Measurements from ENCODE around the gene MICU1. TPM values are rescaled to one million over a fixed set of nuclear protein-coding genes. Genes with fewer than 3 reads are reported as not detected.

Gene MICU1
- polyA plus RNA-seq, 2 of the 4 experiments (the other 2 are of a cell fraction): 54.5 to 58.6 TPM

DNA sequence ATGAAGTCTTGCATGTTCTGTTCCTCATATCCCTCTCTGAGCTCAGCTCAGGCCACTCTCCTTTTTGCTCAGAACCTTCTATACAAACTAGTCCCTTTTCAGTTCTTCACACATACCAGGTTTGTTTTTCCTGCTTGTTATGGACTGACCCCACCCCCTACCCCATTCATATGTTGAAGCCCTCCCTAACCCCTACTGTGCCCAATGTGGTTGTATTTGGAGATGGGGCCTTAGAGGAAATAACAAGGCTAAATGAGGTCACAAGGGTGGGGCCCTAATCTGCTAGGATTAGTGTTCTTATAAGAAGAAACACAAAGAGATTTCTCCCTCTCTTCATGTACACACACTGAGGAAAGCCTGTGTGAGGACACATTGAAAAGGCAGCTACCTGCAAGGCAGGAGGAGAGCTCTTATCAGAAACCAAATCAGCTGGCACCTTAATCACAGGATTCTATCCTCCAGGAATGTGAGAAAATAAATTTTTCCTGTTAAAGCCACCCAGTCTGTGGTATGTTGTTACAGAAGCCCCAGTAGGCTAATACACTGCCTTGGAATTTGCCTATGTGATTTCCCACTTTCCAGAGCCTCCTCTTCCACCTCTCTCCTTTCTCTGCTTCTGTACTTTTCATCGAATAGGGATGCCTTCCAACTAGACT is 203.9 kb downstream of the MICU1 start:
- ChIA-PET CTCF (interaction anchor here (0.6 kb wide), 1 partner anchor 199 kb away, joined by 4 read pairs; no protein-coding TSS in a partner anchor), POLR2A (no interaction called here)
- FAIRE-seq (no peak), DNase-seq (ENCODE audit: low read depth in 1 of 2, low spot score in 1 of 2) (no peak), ATAC-seq (no peak)
- 91% methylated on average over 1 of the region's 1 CpG for WGBS (ENCODE audit: missing lambda C conversion rate)
- TF ChIP-seq, protein P1, sequence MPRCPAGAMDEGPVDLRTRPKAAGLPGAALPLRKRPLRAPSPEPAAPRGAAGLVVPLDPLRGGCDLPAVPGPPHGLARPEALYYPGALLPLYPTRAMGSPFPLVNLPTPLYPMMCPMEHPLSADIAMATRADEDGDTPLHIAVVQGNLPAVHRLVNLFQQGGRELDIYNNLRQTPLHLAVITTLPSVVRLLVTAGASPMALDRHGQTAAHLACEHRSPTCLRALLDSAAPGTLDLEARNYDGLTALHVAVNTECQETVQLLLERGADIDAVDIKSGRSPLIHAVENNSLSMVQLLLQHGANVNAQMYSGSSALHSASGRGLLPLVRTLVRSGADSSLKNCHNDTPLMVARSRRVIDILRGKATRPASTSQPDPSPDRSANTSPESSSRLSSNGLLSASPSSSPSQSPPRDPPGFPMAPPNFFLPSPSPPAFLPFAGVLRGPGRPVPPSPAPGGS (IDR thresholded peaks at IDR 0.05): no peak
- TF ChIP-seq, protein P2, sequence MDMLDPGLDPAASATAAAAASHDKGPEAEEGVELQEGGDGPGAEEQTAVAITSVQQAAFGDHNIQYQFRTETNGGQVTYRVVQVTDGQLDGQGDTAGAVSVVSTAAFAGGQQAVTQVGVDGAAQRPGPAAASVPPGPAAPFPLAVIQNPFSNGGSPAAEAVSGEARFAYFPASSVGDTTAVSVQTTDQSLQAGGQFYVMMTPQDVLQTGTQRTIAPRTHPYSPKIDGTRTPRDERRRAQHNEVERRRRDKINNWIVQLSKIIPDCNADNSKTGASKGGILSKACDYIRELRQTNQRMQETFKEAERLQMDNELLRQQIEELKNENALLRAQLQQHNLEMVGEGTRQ (IDR thresholded peaks at IDR 0.05): no peak
- TF ChIP-seq, protein P3, sequence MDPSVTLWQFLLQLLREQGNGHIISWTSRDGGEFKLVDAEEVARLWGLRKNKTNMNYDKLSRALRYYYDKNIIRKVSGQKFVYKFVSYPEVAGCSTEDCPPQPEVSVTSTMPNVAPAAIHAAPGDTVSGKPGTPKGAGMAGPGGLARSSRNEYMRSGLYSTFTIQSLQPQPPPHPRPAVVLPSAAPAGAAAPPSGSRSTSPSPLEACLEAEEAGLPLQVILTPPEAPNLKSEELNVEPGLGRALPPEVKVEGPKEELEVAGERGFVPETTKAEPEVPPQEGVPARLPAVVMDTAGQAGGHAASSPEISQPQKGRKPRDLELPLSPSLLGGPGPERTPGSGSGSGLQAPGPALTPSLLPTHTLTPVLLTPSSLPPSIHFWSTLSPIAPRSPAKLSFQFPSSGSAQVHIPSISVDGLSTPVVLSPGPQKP (IDR thresholded peaks at IDR 0.05; ENCODE audit: low read depth, low read length): no peak
- TF ChIP-seq ESRRA (IDR thresholded peaks at IDR 0.05; ENCODE audit: borderline replicate concordance, low read length): no peak
- Histone ChIP-seq H3K4me2 (no peak overlapping the region), H3K27ac (no peak overlapping the region), H3K4me3 (no peak overlapping the region), H3K9me3 (no peaks in the 10 kb centered on the region), H3K4me1 (no peaks in the 10 kb centered on the region)

DNA sequence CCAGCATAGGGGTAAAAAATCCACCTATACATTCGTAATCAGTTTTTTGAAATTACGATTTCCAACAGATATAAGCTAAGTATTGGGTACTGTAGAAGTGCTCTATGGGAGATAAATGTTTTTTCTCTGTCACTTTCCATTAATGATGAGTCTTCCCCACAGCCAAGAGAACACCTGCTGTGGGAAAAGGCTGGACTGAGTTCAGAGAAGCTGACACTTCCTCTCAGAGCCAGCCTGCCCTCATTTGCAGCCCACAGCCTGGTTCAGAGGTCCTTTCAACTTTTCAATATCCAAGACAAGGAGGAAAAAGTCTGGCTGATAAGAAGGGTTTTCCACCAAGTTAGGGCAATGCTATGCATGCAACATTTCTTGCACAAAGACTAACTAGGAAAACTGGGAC is 206.6 kb downstream of the MICU1 start:
- FAIRE-seq (no peak), ATAC-seq (no peak), DNase-seq (ENCODE audit: low read depth in 1 of 2, low spot score in 1 of 2) (no peak)
- POLR2A ChIA-PET: no interaction called here
- TF ChIP-seq EHF (CRISPR knock-in tag; IDR thresholded peaks at IDR 0.05) (no peak), RNF2 (IDR thresholded peaks at IDR 0.05; ENCODE audit: borderline replicate concordance, low read depth) (no peak), TP53 (CRISPR knock-in tag; IDR thresholded peaks at IDR 0.05) (no peak), ESRRA (IDR thresholded peaks at IDR 0.05; ENCODE audit: borderline replicate concordance, low read length) (no peak), EHMT2 (IDR thresholded peaks at IDR 0.05; ENCODE audit: low read depth) (no peak), ZNF302 (CRISPR knock-in tag; IDR thresholded peaks at IDR 0.05) (no peak), ZC3H11A (IDR thresholded peaks at IDR 0.05) (no peak), RARB (CRISPR knock-in tag; IDR thresholded peaks at IDR 0.05) (no peak), HDAC2 (IDR thresholded peaks at IDR 0.05) (no peak), RCOR1 (IDR thresholded peaks at IDR 0.05; ENCODE audit: low read depth, low read length) (no peak), MYC (IDR thresholded peaks at IDR 0.05; ENCODE audit: borderline replicate concordance, low read length) (no peak)
- TF ChIP-seq, protein P1 (IDR thresholded peaks at IDR 0.05): no peak
- TF ChIP-seq, protein P4, sequence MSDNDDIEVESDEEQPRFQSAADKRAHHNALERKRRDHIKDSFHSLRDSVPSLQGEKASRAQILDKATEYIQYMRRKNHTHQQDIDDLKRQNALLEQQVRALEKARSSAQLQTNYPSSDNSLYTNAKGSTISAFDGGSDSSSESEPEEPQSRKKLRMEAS (IDR thresholded peaks at IDR 0.05): no peak
- TF ChIP-seq, protein P5, sequence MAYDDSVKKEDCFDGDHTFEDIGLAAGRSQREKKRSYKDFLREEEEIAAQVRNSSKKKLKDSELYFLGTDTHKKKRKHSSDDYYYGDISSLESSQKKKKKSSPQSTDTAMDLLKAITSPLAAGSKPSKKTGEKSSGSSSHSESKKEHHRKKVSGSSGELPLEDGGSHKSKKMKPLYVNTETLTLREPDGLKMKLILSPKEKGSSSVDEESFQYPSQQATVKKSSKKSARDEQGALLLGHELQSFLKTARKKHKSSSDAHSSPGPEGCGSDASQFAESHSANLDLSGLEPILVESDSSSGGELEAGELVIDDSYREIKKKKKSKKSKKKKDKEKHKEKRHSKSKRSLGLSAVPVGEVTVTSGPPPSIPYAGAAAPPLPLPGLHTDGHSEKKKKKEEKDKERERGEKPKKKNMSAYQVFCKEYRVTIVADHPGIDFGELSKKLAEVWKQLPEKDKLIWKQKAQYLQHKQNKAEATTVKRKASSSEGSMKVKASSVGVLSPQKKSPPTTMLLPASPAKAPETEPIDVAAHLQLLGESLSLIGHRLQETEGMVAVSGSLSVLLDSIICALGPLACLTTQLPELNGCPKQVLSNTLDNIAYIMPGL (CRISPR knock-in tag; IDR thresholded peaks at IDR 0.05; ENCODE audit: borderline replicate concordance): no peak
- TF ChIP-seq, protein P6, sequence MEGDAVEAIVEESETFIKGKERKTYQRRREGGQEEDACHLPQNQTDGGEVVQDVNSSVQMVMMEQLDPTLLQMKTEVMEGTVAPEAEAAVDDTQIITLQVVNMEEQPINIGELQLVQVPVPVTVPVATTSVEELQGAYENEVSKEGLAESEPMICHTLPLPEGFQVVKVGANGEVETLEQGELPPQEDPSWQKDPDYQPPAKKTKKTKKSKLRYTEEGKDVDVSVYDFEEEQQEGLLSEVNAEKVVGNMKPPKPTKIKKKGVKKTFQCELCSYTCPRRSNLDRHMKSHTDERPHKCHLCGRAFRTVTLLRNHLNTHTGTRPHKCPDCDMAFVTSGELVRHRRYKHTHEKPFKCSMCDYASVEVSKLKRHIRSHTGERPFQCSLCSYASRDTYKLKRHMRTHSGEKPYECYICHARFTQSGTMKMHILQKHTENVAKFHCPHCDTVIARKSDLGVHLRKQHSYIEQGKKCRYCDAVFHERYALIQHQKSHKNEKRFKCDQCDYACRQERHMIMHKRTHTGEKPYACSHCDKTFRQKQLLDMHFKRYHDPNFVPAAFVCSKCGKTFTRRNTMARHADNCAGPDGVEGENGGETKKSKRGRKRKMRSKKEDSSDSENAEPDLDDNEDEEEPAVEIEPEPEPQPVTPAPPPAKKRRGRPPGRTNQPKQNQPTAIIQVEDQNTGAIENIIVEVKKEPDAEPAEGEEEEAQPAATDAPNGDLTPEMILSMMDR (IDR thresholded peaks at IDR 0.05): no peak
- WGBS (ENCODE audit: missing lambda C conversion rate): 86% methylated on average over 2 of the region's 2 CpGs
- H3K4me3 ChIP-seq: no peak overlapping the region
- CTCF ChIA-PET: no interaction called here
- H3K27ac ChIP-seq: no peak overlapping the region
- H3K9me3 ChIP-seq: peaks cover 2% of the 10 kb centered on the region
- no peak overlapping the region for H3K4me2 ChIP-seq
- H3K4me1 ChIP-seq: no peaks in the 10 kb centered on the region

Data from A549 (cell line).